H1 (cell line): ENCODE measurements around the gene TMTC4. TPM values are rescaled to one million over a fixed set of nuclear protein-coding genes. Genes with fewer than 3 reads are reported as not detected.

Experiments used
- ASH2L ChIP-seq: fragments of 200-600, 300-600 bp; sonication (generic); IDR thresholded peaks from one replicate; pipeline ENCODE4 v1.7.1; 2017; ENCODE audit warnings: low read length
- BCL11A ChIP-seq, 2 experiments: IDR thresholded peaks; one replicate each; pipeline ENCODE4 v1.6.1; 2011; ENCODE audit warnings: low read depth in 2 of 2, low read length in 2 of 2, mild to moderate bottlenecking in 2 of 2
- BRCA1 ChIP-seq: IDR thresholded peaks from 2 replicates; pipeline ENCODE4 v1.6.1; 2012; ENCODE audit warnings: low read depth, low read length, improper control_type of control experiment
- CBX5 ChIP-seq: fragments of 300-800, 300-1000 bp; sonication (generic); IDR thresholded peaks from 2 replicates; pipeline ENCODE4 v1.7.1; 2016; ENCODE audit warnings: antibody characterized with exemption, low read length, low read depth
- CBX8 ChIP-seq: fragments of 300-800, 300-1000 bp; sonication (generic); IDR thresholded peaks from 2 replicates; pipeline ENCODE4 v1.7.1; 2016; ENCODE audit warnings: low read depth, low read length, borderline replicate concordance
- CEBPB ChIP-seq: IDR thresholded peaks from 2 replicates; pipeline ENCODE4 v1.6.1; 2012; ENCODE audit warnings: low read depth, low read length
- CHD2 ChIP-seq: IDR thresholded peaks from 2 replicates; pipeline ENCODE4 v1.6.1; 2012; ENCODE audit warnings: low read length, improper control_type of control experiment
- CREB1 ChIP-seq: IDR thresholded peaks from 2 replicates; pipeline ENCODE4 v1.6.1; 2012; ENCODE audit warnings: inconsistent platforms
- CTBP2 ChIP-seq: IDR thresholded peaks from 2 replicates; pipeline ENCODE4 v1.7.0; 2011; ENCODE audit warnings: borderline replicate concordance, mild to moderate bottlenecking, moderate library complexity, mixed read lengths, low read length; ENCODE audit not compliant: insufficient read depth, insufficient read length
- GABPA ChIP-seq: IDR thresholded peaks from 2 replicates; pipeline ENCODE4 v1.6.1; 2011; ENCODE audit warnings: mild to moderate bottlenecking, low read length, moderate library complexity, borderline replicate concordance; ENCODE audit not compliant: insufficient read depth
- HDAC2 ChIP-seq, 2 experiments: fragments of 300-600 bp in 1 of 2; sonication (generic) in 1 of 2; IDR thresholded peaks; 2 replicates each; pipeline ENCODE4 v1.6.1; 2011 to 2012; ENCODE audit warnings: low read depth in 2 of 2, low read length in 2 of 2, mild to moderate bottlenecking in 2 of 2, moderate library complexity in 2 of 2, borderline replicate concordance in 1 of 2, inconsistent platforms in 1 of 2
- HDAC6 ChIP-seq: IDR thresholded peaks from one replicate; pipeline ENCODE4 v1.7.1; 2012; ENCODE audit warnings: low read depth, mild to moderate bottlenecking, inconsistent platforms, low read length, moderate library complexity
- KDM1A ChIP-seq: fragments of 200-600, 300-600 bp; sonication (generic); IDR thresholded peaks from 2 replicates; pipeline ENCODE4 v1.7.1; 2016; ENCODE audit warnings: mild to moderate bottlenecking, low read length, borderline replicate concordance
- KDM4A ChIP-seq: IDR thresholded peaks from one replicate; pipeline ENCODE4 v1.7.1; 2012; ENCODE audit warnings: low read depth, mild to moderate bottlenecking, moderate library complexity, low read length, inconsistent platforms; ENCODE audit not compliant: severe bottlenecking
- MAFK ChIP-seq: IDR thresholded peaks from 2 replicates; pipeline ENCODE4 v1.6.1; 2012; ENCODE audit warnings: low read depth, mild to moderate bottlenecking, improper control_type of control experiment, low read length
- NANOG ChIP-seq: IDR thresholded peaks from 2 replicates; pipeline ENCODE4 v1.6.1; 2011; ENCODE audit warnings: low read length, low read depth, mild to moderate bottlenecking, inconsistent platforms; ENCODE audit not compliant: insufficient read depth, poor library complexity, severe bottlenecking
- POU5F1 ChIP-seq: IDR thresholded peaks from 2 replicates; pipeline ENCODE4 v1.6.1; 2011; ENCODE audit warnings: low read depth, mild to moderate bottlenecking, low read length, moderate library complexity
- RFX5 ChIP-seq: IDR thresholded peaks from 2 replicates; pipeline ENCODE4 v1.6.1; 2011; ENCODE audit warnings: low read depth, low read length, improper control_type of control experiment, borderline replicate concordance
- SIX5 ChIP-seq: IDR thresholded peaks from 2 replicates; pipeline ENCODE4 v1.6.1; 2011; ENCODE audit warnings: mild to moderate bottlenecking, low read depth, low read length
- SRF ChIP-seq: IDR thresholded peaks from 2 replicates; pipeline ENCODE4 v1.6.1; 2011; ENCODE audit warnings: mild to moderate bottlenecking, low read depth, low read length, moderate library complexity
- TAF1 ChIP-seq: IDR thresholded peaks from 2 replicates; pipeline ENCODE4 v1.6.1; 2011; ENCODE audit warnings: mild to moderate bottlenecking, low read depth, low read length
- TAF7 ChIP-seq: optimal IDR thresholded peaks from 2 replicates; pipeline ENCODE3; 2011; ENCODE audit warnings: low read depth, mild to moderate bottlenecking, inconsistent platforms, low read length, moderate library complexity, borderline replicate concordance
- TBP ChIP-seq: IDR thresholded peaks from 2 replicates; pipeline ENCODE4 v1.6.1; 2011; ENCODE audit warnings: low read depth, low read length, improper control_type of control experiment
- TEAD4 ChIP-seq: IDR thresholded peaks from 2 replicates; pipeline ENCODE4 v1.6.1; 2012; ENCODE audit warnings: low read depth, low read length, inconsistent platforms, mixed read lengths
- YY1 ChIP-seq: IDR thresholded peaks from 2 replicates; pipeline ENCODE4 v1.6.1; 2011; ENCODE audit warnings: low read depth, mild to moderate bottlenecking, low read length
- ZNF274 ChIP-seq: IDR thresholded peaks from 2 replicates; pipeline ENCODE4 v1.7.0; 2012; ENCODE audit warnings: low read length, borderline replicate concordance; ENCODE audit errors: extremely low read depth
- polyA plus RNA-seq, 7 experiments: library from polyadenylated mRNA; depleted of rRNA in 3 of 7; stranded (reverse) in 5 of 7; unstranded in 2 of 7; fragments of >200 nt in 5 of 7; fragments of 200-250 nt in 2 of 7; gene quantifications; 1 replicate in 5 of 7; 2 replicates in 1 of 7; 4 replicates in 1 of 7; pipeline versions ENCODE4 v1.2.1 to v1.2.3, GENCODE V29; 2011 to 2013; ENCODE audit warnings: missing spikeins in 2 of 7, mixed read lengths in 2 of 7
- total RNA-seq: library from RNA; stranded (reverse); fragmentation: NEBNext Ultra II Directional; extraction: Animal tissue kit (Norgen Biotek cat#: 25700); gene quantifications from 2 replicates; pipeline ENCODE4 v1.2.1, GENCODE V29; 2021

The TMTC4 gene
- total and polyA plus RNA-seq, 2 of the 8 experiments (the other 6 are each of a cell fraction or from before 2014, with no cell fraction given) = 26.3 to 42.6 TPM

DNA sequence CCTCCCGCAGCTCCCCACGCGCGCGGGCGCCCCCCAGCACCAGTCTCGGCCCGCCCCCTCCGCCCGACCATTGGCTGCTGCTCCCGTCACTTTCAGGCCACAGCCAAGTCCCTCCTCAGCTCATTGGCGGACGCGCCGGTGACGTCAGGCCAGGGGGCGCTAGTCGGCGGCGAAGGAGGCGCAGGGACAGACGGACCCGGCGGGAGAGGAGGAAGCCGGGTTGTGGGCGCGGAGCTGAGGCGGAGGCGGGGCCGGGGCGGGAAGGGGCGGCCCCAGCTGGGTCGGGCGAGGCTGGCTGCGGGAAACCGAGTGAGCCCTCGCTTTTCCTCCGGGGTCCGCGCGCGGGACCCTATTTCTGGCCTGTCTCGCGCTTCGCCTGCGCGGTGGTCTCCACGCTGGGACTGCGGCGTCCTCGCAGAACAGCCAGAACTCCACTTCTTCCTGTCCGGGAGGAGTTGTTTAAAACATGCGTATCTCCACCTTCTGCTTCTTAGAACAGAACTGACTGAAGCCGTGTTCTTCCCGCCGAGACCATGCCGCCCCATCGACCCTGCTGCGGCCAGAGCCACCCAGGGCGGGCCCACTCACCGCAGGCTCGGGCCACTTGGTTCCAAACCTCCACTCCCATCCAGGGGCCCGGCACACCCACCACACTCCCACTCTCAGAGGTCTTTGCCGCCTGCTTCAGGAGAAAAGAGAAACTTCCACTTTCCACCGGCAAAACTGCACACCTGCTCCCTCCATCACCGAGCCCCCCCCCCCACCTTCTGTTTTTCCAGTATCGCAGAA, 471 bp upstream of the TMTC4 start (continued):
- TF ChIP-seq CTBP2 (no peak), KDM1A (no peak), RFX5 (no peak), TBP (peak; percentile 55), SRF (no peak), SIX5 (no peak), MAFK (no peak), TAF1 (peak; percentile 73; the same call in 1 of the 2 replicates), ASH2L (peak; percentile 58), BRCA1 (no peak), TAF7 (no peak), CHD2 (peak; percentile 87), GABPA (no peak), TEAD4 (no peak), KDM4A (peak; percentile 35), HDAC2 (IDR thresholded peaks at IDR 0.05; ENCODE audit: borderline replicate concordance in 1 of 2, low read depth in 2 of 2, low read length in 2 of 2) (0 out of 4 replicates have a peak, but pooled peaks of 1 of the 2 experiments have one; percentile 10), HDAC6 (no peak), YY1 (no peak), NANOG (no peak), ZNF274 (no peak), BCL11A (IDR thresholded peaks at IDR 0.05; ENCODE audit: low read depth in 2 of 2, low read length in 2 of 2) (no peak), CBX5 (no peak), POU5F1 (no peak), CEBPB (no peak), CBX8 (no peak), CREB1 (peak; percentile 96)
